ENCODE data around the gene PDGFD. TPM values are rescaled to one million over a fixed set of nuclear protein-coding genes. Genes with fewer than 3 reads are reported as not detected.

PDGFD gene
- total RNA-seq, 6 experiments from 2014 or later = 0.37 to 0.69 (median 0.42) TPM

DNA sequence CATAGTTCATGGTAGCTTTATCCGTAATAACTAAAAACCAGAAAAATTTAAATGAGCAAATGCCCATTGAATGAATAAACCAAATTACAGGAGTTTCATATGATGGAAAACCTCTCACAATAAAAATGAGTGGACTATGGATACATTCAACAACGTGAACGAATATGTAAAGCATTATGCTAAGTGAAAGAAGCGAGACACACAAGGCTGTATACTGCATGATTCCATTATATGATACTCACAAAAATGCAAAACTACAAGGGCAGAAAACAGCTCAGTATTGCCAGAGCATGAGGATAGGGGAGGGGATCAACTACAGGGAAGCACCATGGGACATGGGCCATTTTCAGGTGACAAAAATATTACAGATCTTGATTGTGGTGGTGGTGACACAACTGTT, 105.3 kb downstream of the PDGFD start:
- no peak for TF ChIP-seq CTCF (IDR thresholded peaks at IDR 0.05)

GRCh38 chr11:104057908-104058307, 106.0 kb downstream of the PDGFD start:
- Mint-ChIP-seq H3K36me3 (ENCODE audit: low read depth) (no peaks in the 10 kb centered on the region), H3K27me3 (ENCODE audit: insufficient read depth) (no peaks in the 10 kb centered on the region; the same call in 1 of the 2 replicates), H3K4me1 (ENCODE audit: low read depth) (no peaks in the 10 kb centered on the region), H3K9me3 (no peaks in the 10 kb centered on the region), H3K27ac (no peak overlapping the region), H3K4me3 (no peak overlapping the region)
- no peak for TF ChIP-seq CTCF (IDR thresholded peaks at IDR 0.05)
- DNase-seq = no peak

More for the DNA sequence above, 105.3 kb downstream of the PDGFD start:
- Mint-ChIP-seq H3K27ac (no peak overlapping the region), H3K4me1 (ENCODE audit: low read depth) (no peaks in the 10 kb centered on the region), H3K36me3 (ENCODE audit: low read depth) (no peaks in the 10 kb centered on the region), H3K9me3 (no peaks in the 10 kb centered on the region), H3K27me3 (ENCODE audit: insufficient read depth) (peaks cover 1% of the 10 kb centered on the region; the same call in 1 of the 2 replicates), H3K4me3 (no peak overlapping the region)
- no peak for DNase-seq

DNA sequence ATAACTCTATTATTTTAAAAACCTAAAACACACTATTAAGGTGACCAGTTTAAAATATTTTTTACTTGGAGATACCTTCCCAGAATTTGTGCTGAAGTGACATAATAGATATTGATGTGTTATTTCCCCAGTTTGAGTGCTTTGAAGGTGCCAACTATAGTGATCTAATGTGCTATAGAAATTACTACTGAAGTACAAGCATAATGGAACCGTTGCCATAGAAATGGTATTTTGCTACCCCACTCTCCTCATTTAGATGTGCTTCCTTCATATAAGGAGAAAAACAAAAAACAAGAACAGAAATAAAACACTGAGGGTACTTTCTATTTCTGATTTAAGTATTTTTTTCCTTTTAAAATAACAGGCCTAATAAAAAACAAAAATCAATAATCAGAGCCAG, 108.4 kb downstream of the PDGFD start:
- Mint-ChIP-seq H3K36me3 (ENCODE audit: low read depth) (no peaks in the 10 kb centered on the region), H3K4me1 (ENCODE audit: low read depth) (no peaks in the 10 kb centered on the region), H3K27ac (no peak overlapping the region), H3K4me3 (no peak overlapping the region), H3K9me3 (no peaks in the 10 kb centered on the region), H3K27me3 (ENCODE audit: insufficient read depth) (peaks cover 3% of the 10 kb centered on the region; the same call in 1 of the 2 replicates)
- DNase-seq = no peak
- TF ChIP-seq CTCF (IDR thresholded peaks at IDR 0.05) = no peak

DNA sequence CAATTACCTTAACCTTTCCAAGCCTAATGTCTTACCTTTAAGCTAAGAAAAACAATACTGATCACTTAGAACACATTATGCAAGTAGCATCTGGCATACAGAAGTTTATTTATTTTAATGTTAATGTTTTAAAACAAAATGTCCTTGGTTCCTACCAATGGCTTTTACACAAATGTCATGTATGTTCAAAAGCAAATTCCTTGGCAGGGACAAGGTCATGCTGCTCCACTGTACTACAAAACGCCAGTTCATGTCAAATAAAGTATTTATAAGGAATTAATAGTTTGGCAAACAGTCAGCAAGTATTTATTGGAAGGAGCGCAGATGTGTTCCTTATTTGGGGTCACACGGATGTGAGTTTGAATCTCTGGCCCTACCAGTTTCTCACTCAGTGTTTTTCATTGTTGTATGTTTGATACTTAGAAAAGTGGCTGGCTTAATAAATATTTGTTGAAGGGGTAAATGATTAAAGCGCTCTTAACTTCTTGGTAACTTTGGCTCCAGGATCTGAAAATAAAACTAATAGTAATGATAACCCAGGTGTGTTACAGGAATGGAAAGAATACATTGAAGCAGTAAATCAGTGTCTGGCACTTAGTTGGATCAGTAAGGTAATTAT, 108.9 kb downstream of the PDGFD start:
- no peaks in the 10 kb centered on the region for H3K9me3 Mint-ChIP-seq
- DNase-seq = no peak
- no peak overlapping the region for H3K27ac Mint-ChIP-seq
- no peak for TF ChIP-seq CTCF (IDR thresholded peaks at IDR 0.05)
- no peaks in the 10 kb centered on the region for H3K36me3 Mint-ChIP-seq (ENCODE audit: low read depth)
- no peak overlapping the region for H3K4me3 Mint-ChIP-seq
- H3K4me1 Mint-ChIP-seq (ENCODE audit: low read depth) = no peaks in the 10 kb centered on the region
- peaks cover 3% of the 10 kb centered on the region; the same call in 1 of the 2 replicates for H3K27me3 Mint-ChIP-seq (ENCODE audit: insufficient read depth)

DNA sequence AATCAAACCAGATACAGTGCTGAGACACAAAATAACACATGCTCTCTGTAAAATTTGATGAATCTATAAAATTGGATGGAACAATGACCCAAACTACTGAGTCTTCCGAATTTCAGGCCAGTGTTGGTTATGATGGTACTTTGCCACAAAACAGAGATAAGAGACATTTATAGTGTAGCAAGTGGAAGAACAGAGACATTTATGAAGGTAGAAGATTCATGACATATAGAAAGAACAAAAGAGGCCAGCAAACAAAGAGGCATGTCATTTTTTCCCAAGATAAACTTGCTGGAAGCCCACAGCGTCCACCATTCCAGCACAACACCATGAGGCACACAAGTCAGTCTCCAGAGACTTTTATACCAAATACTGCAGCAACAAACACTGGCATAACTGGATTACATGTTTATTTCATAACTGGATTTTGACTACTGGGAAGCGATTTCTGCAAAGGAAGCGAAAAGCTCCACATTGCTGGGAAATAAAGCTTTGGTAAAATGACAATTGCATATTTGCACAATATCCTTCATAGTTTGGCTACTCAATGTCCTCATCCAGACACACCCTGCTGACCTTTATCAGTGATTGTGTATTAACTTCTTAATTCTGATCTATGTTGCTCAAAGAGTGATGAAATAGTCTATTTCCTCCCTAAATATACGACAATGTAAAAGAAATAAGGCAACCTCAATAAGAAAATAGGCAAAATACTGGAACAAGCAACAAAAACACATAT, 110.0 kb downstream of the PDGFD start:
- Mint-ChIP-seq H3K9me3 (no peaks in the 10 kb centered on the region), H3K27me3 (ENCODE audit: insufficient read depth) (peaks cover 3% of the 10 kb centered on the region; the same call in 1 of the 2 replicates), H3K4me3 (no peak overlapping the region), H3K36me3 (ENCODE audit: low read depth) (no peaks in the 10 kb centered on the region), H3K27ac (no peak overlapping the region), H3K4me1 (ENCODE audit: low read depth) (no peaks in the 10 kb centered on the region)
- no peak for TF ChIP-seq CTCF (IDR thresholded peaks at IDR 0.05)
- DNase-seq = no peak

Measured in HFFc6 (cell line).